K562 (cell line): ENCODE measurements around the gene EIF4E1B. TPM values are rescaled to one million over a fixed set of nuclear protein-coding genes. Genes with fewer than 3 reads are reported as not detected.
A peak's percentile ranks its signal among the peaks of the same experiment; 100 is the strongest.

Experiments used
- FOXA3 ChIP-seq, 2 experiments: fragments of 450-650 bp in 1 of 2; sonication (generic) in 1 of 2; formaldehyde crosslinking; IDR thresholded peaks in 1 of 2; conservative IDR thresholded peaks in 1 of 2; 2 replicates each; pipeline versions ENCODE4 v1.4.0 to v1.8.0; 2020 to 2022; ENCODE audit warnings: mild to moderate bottlenecking in 2 of 2, missing genetic modification reagents in 1 of 2
- NCOR1 ChIP-seq: fragments of 450-650 bp; IDR thresholded peaks from 2 replicates; pipeline ENCODE4 v1.6.1; 2016; ENCODE audit warnings: mild to moderate bottlenecking, moderate library complexity
- NR1H2 ChIP-seq: sonication (generic); formaldehyde crosslinking; IDR thresholded peaks from 2 replicates; pipeline ENCODE4 v1.4.0; 2020; ENCODE audit warnings: mild to moderate bottlenecking, missing genetic modification reagents
- polyA plus RNA-seq, 8 experiments: library from polyadenylated mRNA; depleted of rRNA in 4 of 8; stranded (reverse) in 5 of 8; unstranded in 3 of 8; fragments of >200 nt; fragmentation: Nextera tagmentation in 2 of 8; fragmentation: Illumina TruSeq in 1 of 8; extraction: Ambion mirVana in 2 of 8; extraction: Trizol in 1 of 8; gene quantifications; 2 replicates each; pipeline versions ENCODE4 v1.2.1 to v1.2.3, GENCODE V29; 2011 to 2014; ENCODE audit warnings: inconsistent platforms in 1 of 8, missing spikeins in 1 of 8
- total RNA-seq, 7 experiments: library from RNA; depleted of rRNA in 6 of 7; stranded (reverse); fragments of >200 nt in 6 of 7; fragmentation: Illumina TruSeq in 2 of 7; extraction: Trizol in 2 of 7; gene quantifications; 2 replicates each; pipeline versions ENCODE4 v1.2.1 to v1.2.3, GENCODE V29; 2011 to 2021; ENCODE audit warnings: low replicate concordance in 1 of 7
- TF ChIP-seq, protein P1 (sequence below), 2 experiments: IDR thresholded peaks; 2 replicates each; pipeline ENCODE4 v1.6.1; 2011; ENCODE audit warnings: borderline replicate concordance in 1 of 2, control low read depth in 1 of 2, low read depth in 1 of 2, low read length in 1 of 2, mild to moderate bottlenecking in 1 of 2, mixed read lengths in 1 of 2, moderate library complexity in 1 of 2; ENCODE audit not compliant: insufficient read depth in 1 of 2, insufficient read length in 1 of 2, poor library complexity in 1 of 2, severe bottlenecking in 1 of 2; ENCODE audit errors: extremely low read depth in 1 of 2
- TF ChIP-seq, protein P2 (sequence below): fragments of 250-450 bp; sonication (Bioruptor Pico); IDR thresholded peaks from 2 replicates; pipeline ENCODE4 v1.5.0; 2021
- TF ChIP-seq, protein P3 (sequence below): fragments of 450-650 bp; conservative IDR thresholded peaks from 2 replicates; pipeline ENCODE4 v1.6.1; 2016; ENCODE audit warnings: missing genetic modification characterization, low read depth, mild to moderate bottlenecking, missing compliant biosample characterization, moderate library complexity

EIF4E1B gene
- total and polyA plus RNA-seq, 9 of the 15 experiments (the other 6 are each of a cell fraction or from before 2014, with no cell fraction given): not detected

- TF ChIP-seq NCOR1 (no peak), FOXA3 (CRISPR knock-in tag; conservative IDR thresholded peaks at IDR 0.05 in 1 of 2, IDR thresholded peaks at IDR 0.05 in 1 of 2) (peak in 1 of 2 experiments; percentile 50; a peak in 1 of 4 replicates), NR1H2 (no peak)
- TF ChIP-seq, protein P1, sequence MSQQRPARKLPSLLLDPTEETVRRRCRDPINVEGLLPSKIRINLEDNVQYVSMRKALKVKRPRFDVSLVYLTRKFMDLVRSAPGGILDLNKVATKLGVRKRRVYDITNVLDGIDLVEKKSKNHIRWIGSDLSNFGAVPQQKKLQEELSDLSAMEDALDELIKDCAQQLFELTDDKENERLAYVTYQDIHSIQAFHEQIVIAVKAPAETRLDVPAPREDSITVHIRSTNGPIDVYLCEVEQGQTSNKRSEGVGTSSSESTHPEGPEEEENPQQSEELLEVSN (IDR thresholded peaks at IDR 0.05; ENCODE audit: borderline replicate concordance in 1 of 2, extremely low read depth in 1 of 2, insufficient read depth in 1 of 2, insufficient read length in 1 of 2, low read depth in 1 of 2, low read length in 1 of 2, poor library complexity in 1 of 2, severe bottlenecking in 1 of 2): peak; percentile 45 to 81
- TF ChIP-seq, protein P2, sequence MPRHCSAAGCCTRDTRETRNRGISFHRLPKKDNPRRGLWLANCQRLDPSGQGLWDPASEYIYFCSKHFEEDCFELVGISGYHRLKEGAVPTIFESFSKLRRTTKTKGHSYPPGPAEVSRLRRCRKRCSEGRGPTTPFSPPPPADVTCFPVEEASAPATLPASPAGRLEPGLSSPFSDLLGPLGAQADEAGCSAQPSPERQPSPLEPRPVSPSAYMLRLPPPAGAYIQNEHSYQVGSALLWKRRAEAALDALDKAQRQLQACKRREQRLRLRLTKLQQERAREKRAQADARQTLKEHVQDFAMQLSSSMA (CRISPR knock-in tag): no peak
- TF ChIP-seq, protein P3, sequence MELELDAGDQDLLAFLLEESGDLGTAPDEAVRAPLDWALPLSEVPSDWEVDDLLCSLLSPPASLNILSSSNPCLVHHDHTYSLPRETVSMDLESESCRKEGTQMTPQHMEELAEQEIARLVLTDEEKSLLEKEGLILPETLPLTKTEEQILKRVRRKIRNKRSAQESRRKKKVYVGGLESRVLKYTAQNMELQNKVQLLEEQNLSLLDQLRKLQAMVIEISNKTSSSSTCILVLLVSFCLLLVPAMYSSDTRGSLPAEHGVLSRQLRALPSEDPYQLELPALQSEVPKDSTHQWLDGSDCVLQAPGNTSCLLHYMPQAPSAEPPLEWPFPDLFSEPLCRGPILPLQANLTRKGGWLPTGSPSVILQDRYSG (tag): no peak
Observed at GRCh38 chr5:176608937-176609723, 21.3 kb upstream of the EIF4E1B start (continued).
